Measurements from ENCODE around the gene DNAH7. TPM values are rescaled to one million over a fixed set of nuclear protein-coding genes. Genes with fewer than 3 reads are reported as not detected.

DNAH7 gene
- total RNA-seq, 1 donor from 2014 or later, result 0.21 TPM

DNA sequence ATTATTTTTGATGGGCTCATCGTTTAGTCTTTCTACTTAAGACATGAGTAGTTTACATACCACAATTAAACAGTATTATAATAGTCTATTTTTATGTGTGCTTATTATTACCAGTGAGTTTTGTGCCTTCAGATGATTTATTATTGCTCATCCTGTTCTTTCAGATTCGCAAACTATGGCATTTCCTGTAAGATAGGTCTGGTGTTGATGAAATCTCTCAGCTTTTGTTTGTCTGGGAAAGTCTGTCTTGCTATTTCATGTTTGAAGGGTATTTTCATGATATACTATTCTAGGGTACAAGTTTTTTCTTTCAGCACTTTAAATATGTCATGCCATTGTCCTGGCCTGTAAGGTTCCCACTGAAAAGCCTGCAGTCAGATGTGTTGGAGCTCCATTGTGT is 101.3 kb downstream of the DNAH7 start:
- no peaks in the 10 kb centered on the region for H3K4me1 ChIP-seq
- TF ChIP-seq, protein P1, sequence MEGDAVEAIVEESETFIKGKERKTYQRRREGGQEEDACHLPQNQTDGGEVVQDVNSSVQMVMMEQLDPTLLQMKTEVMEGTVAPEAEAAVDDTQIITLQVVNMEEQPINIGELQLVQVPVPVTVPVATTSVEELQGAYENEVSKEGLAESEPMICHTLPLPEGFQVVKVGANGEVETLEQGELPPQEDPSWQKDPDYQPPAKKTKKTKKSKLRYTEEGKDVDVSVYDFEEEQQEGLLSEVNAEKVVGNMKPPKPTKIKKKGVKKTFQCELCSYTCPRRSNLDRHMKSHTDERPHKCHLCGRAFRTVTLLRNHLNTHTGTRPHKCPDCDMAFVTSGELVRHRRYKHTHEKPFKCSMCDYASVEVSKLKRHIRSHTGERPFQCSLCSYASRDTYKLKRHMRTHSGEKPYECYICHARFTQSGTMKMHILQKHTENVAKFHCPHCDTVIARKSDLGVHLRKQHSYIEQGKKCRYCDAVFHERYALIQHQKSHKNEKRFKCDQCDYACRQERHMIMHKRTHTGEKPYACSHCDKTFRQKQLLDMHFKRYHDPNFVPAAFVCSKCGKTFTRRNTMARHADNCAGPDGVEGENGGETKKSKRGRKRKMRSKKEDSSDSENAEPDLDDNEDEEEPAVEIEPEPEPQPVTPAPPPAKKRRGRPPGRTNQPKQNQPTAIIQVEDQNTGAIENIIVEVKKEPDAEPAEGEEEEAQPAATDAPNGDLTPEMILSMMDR (IDR thresholded peaks at IDR 0.05), result no peak
- no peaks in the 10 kb centered on the region for H3K27me3 ChIP-seq
- no peaks in the 10 kb centered on the region for H3K9me3 ChIP-seq
- H3K27ac ChIP-seq, result no peak overlapping the region
- no peaks in the 10 kb centered on the region for H3K36me3 ChIP-seq
- no peak overlapping the region for H3K4me3 ChIP-seq
- intact Hi-C loops (cut with DNase I), result no loop called here
- no peak for DNase-seq (ENCODE audit: low spot score in 2 of 2)

DNA sequence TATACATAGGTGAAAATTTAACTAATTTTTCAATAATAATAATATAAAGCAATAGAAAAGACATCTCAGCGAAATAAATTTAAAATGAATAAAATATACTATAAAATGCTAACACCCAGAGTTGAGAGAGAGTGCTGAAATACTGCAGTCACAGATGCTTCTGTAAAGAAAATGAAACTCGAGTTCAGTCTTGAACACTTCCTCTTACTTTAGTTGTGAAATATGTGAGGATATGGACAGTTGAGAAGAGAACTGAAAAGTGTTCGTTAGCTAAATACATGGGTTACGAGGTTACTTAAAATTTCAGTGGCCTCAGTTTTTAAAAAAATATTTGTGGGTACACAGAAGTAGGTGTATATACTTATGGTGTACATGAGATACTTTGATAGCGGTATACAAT is 106.8 kb downstream of the DNAH7 start:
- DNase-seq (ENCODE audit: low spot score in 2 of 2), result no peak
- no peaks in the 10 kb centered on the region for H3K27me3 ChIP-seq
- H3K36me3 ChIP-seq, result no peaks in the 10 kb centered on the region
- H3K9me3 ChIP-seq, result no peaks in the 10 kb centered on the region
- H3K4me3 ChIP-seq, result no peak overlapping the region
- H3K27ac ChIP-seq, result no peak overlapping the region
- TF ChIP-seq, protein P1 (IDR thresholded peaks at IDR 0.05), result no peak
- intact Hi-C loops (cut with DNase I), result no loop called here
- H3K4me1 ChIP-seq, result no peaks in the 10 kb centered on the region

DNA sequence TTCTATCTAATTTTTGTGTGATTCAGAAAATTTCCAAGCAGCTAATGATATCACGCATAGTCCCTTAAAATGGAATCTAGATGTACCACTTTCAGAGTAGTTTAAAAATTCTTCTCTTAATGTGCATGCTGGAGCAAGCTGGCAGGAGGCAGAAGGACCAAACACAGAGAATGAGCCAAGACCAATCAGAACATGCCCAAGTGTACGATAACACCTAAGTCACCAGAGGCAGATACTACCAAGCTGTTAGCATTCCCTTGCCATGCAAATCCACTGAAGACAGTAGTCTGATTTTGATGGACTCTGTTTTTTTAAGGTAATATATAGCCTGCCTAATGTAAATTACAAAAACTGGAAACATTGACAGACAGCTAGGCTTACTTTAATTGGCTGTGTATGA is 109.3 kb downstream of the DNAH7 start:
- Histone ChIP-seq H3K27ac (no peak overlapping the region), H3K4me1 (no peaks in the 10 kb centered on the region), H3K27me3 (no peaks in the 10 kb centered on the region), H3K9me3 (no peaks in the 10 kb centered on the region), H3K36me3 (no peaks in the 10 kb centered on the region), H3K4me3 (no peak overlapping the region)
- DNase-seq (ENCODE audit: low spot score in 2 of 2), result no peak
- TF ChIP-seq, protein P1 (IDR thresholded peaks at IDR 0.05), result no peak
- intact Hi-C loops (cut with DNase I), result no loop called here

DNA sequence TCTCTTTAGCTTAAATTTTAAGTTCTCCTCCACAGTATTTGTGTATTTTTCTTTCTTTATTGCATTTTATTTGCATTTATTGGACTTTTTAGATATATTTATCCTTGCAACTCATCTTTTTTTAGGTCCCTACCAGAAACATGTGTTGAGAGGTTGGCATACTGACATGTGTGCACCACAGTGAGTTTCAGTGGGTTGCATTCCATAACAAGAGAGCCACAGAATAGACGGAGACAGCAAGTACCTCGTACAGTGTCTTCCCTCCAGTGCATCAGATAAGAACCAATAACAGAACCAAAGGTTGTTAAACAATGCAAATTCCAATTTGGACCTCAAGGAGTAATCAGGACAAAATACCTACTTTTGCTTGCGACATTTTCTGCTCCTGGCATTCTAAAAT is 111.9 kb downstream of the DNAH7 start:
- Histone ChIP-seq H3K4me1 (no peaks in the 10 kb centered on the region), H3K27ac (no peak overlapping the region), H3K36me3 (no peaks in the 10 kb centered on the region), H3K4me3 (no peak overlapping the region), H3K9me3 (peaks cover 0 to 6% of the 10 kb centered on the region in 2 donors), H3K27me3 (no peaks in the 10 kb centered on the region)
- intact Hi-C loops (cut with DNase I), result no loop called here
- DNase-seq (ENCODE audit: low spot score in 2 of 2), result no peak
- TF ChIP-seq, protein P1 (IDR thresholded peaks at IDR 0.05), result no peak

DNA sequence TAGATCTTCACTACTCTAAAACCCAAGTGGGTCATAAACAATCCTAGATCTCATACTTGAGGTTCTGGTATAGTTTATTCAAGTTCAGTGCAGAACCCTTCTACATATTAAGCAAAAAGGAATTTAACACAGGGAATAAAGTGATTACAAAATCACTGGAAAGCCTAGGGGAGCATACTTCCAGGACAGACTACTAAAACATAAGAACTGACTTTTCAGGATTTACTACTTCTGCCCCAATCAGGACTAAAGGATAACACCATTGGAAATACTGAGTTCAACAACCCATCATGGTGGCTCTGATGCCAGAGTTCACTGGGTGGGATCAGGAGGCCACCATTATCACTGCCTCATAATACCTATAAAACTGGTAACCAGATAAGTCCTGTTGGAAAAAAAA is 123.6 kb downstream of the DNAH7 start:
- TF ChIP-seq, protein P1 (IDR thresholded peaks at IDR 0.05), result no peak
- intact Hi-C loops (cut with DNase I), result no loop called here
- H3K9me3 ChIP-seq, result no peaks in the 10 kb centered on the region

DNA sequence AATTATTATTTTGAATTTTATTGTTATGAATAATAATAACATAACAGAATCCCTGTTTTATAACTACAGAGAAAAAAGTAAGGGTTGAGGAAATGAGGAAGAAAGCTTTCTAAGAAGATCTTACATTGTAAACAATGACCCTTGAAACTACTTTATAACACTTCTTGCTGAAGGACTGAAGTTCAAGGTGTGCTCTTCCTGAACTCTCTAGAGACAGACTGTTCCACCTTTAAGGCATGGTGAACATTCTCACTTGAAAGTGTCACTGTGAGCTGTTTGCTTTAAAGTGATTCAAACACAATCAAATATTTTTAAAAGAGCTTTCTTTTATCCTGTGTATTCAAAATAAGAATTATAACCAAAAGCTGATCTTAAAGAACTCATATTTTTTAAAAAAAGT is 131.5 kb downstream of the DNAH7 start:
- no peaks in the 10 kb centered on the region for H3K27me3 ChIP-seq
- H3K27ac ChIP-seq, result no peak overlapping the region
- H3K36me3 ChIP-seq, result no peaks in the 10 kb centered on the region
- no peak overlapping the region for H3K4me3 ChIP-seq
- no peaks in the 10 kb centered on the region for H3K4me1 ChIP-seq
- no peak for DNase-seq (ENCODE audit: low spot score in 2 of 2)
- H3K9me3 ChIP-seq, result no peaks in the 10 kb centered on the region
- intact Hi-C loops (cut with DNase I), result no loop called here
- TF ChIP-seq, protein P1 (IDR thresholded peaks at IDR 0.05), result no peak

More for the DNA sequence above, 123.6 kb downstream of the DNAH7 start:
- no peaks in the 10 kb centered on the region for H3K36me3 ChIP-seq
- H3K27me3 ChIP-seq, result no peaks in the 10 kb centered on the region
- no peaks in the 10 kb centered on the region for H3K4me1 ChIP-seq
- H3K27ac ChIP-seq, result no peak overlapping the region
- H3K4me3 ChIP-seq, result no peak overlapping the region
- no peak for DNase-seq (ENCODE audit: low spot score in 2 of 2)

Measured in ascending aorta (tissue), 2 donors.